ENCODE data around the gene SPOCK1.

DNA sequence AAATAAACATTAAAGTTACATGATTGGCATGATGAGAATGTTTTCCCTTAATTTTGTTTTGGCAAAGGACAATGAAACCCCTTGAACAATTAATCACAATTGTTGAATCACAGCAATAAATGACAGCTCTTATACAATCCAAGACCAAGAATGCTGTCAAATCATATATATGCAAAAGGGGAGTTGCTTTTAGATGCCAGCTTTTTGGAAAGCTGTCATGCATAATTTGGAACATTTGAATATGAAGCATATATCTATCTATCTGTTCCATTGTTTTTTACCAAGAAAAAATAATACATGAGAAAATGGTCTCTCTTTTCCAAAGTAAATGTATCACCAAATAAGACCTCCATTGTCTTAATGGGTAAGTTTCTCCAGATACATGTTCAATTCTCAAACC, 44.5 kb downstream of the SPOCK1 start:
- no peak for TF ChIP-seq POLR2AphosphoS5 (IDR thresholded peaks at IDR 0.05; ENCODE audit: low read depth, low read length)
- no peak for TF ChIP-seq TAF1 (IDR thresholded peaks at IDR 0.05; ENCODE audit: borderline replicate concordance, insufficient read depth, low read length)
- no peak for TF ChIP-seq FOXP2 (optimal IDR thresholded peaks at IDR 0.05; ENCODE audit: borderline replicate concordance, extremely low read depth, extremely low read length, insufficient read depth)
